ENCODE data around the gene TTLL8. TPM values are rescaled to one million over a fixed set of nuclear protein-coding genes. Genes with fewer than 3 reads are reported as not detected.

Gene TTLL8
- total RNA-seq, 1 donor from 2014 or later, result not detected

- Mint-ChIP-seq H3K9me3 (no peaks in the 10 kb centered on the region), H3K4me3 (ENCODE audit: low read depth) (no peak overlapping the region), H3K36me3 (ENCODE audit: low read depth) (no peaks in the 10 kb centered on the region)
Observed at GRCh38 chr22:50078761-50079160, 20.7 kb upstream of the TTLL8 start.

GRCh38 chr22:50078246-50078645 is 20.1 kb upstream of the TTLL8 start:
- Mint-ChIP-seq H3K9me3 (no peaks in the 10 kb centered on the region), H3K36me3 (ENCODE audit: low read depth) (no peaks in the 10 kb centered on the region), H3K27me3 (ENCODE audit: low read depth) (no peaks in the 10 kb centered on the region), H3K27ac (no peak overlapping the region), H3K4me3 (ENCODE audit: low read depth) (no peak overlapping the region), H3K4me1 (ENCODE audit: low read depth) (no peaks in the 10 kb centered on the region)
- no peak for DNase-seq (ENCODE audit: low spot score)
- intact Hi-C loops (cut with micrococcal nuclease), result no loop called here

More at GRCh38 chr22:50078761-50079160, 20.7 kb upstream of the TTLL8 start:
- DNase-seq (ENCODE audit: low spot score), result no peak
- H3K27ac Mint-ChIP-seq, result no peak overlapping the region
- H3K27me3 Mint-ChIP-seq (ENCODE audit: low read depth), result no peaks in the 10 kb centered on the region
- H3K4me1 Mint-ChIP-seq (ENCODE audit: low read depth), result no peaks in the 10 kb centered on the region
- intact Hi-C loops (cut with micrococcal nuclease), result no loop called here

GRCh38 chr22:50076646-50077535 is 18.8 kb upstream of the TTLL8 start:
- H3K36me3 Mint-ChIP-seq (ENCODE audit: low read depth), result no peaks in the 10 kb centered on the region
- no peaks in the 10 kb centered on the region for H3K4me1 Mint-ChIP-seq (ENCODE audit: low read depth)
- H3K9me3 Mint-ChIP-seq, result no peaks in the 10 kb centered on the region
- no peak overlapping the region for H3K27ac Mint-ChIP-seq
- no peaks in the 10 kb centered on the region for H3K27me3 Mint-ChIP-seq (ENCODE audit: low read depth)
- H3K4me3 Mint-ChIP-seq (ENCODE audit: low read depth), result no peak overlapping the region
- intact Hi-C loops (cut with micrococcal nuclease), result no loop called here
- no peak for DNase-seq (ENCODE audit: low spot score)

- Mint-ChIP-seq H3K4me3 (ENCODE audit: low read depth) (no peak overlapping the region), H3K4me1 (ENCODE audit: low read depth) (no peaks in the 10 kb centered on the region), H3K27ac (no peak overlapping the region), H3K36me3 (ENCODE audit: low read depth) (no peaks in the 10 kb centered on the region), H3K27me3 (ENCODE audit: low read depth) (no peaks in the 10 kb centered on the region), H3K9me3 (no peaks in the 10 kb centered on the region)
- DNase-seq (ENCODE audit: low spot score), result no peak
- intact Hi-C loops (cut with micrococcal nuclease), result no loop called here
Observed at GRCh38 chr22:50074551-50075530, 16.7 kb upstream of the TTLL8 start.

- H3K27ac Mint-ChIP-seq, result no peak overlapping the region
- no peaks in the 10 kb centered on the region for H3K27me3 Mint-ChIP-seq (ENCODE audit: low read depth)
- intact Hi-C loops (cut with micrococcal nuclease), result no loop called here
- H3K36me3 Mint-ChIP-seq (ENCODE audit: low read depth), result no peaks in the 10 kb centered on the region
- DNase-seq (ENCODE audit: low spot score), result no peak
- H3K9me3 Mint-ChIP-seq, result no peaks in the 10 kb centered on the region
- no peaks in the 10 kb centered on the region for H3K4me1 Mint-ChIP-seq (ENCODE audit: low read depth)
- H3K4me3 Mint-ChIP-seq (ENCODE audit: low read depth), result no peak overlapping the region
Observed at GRCh38 chr22:50074056-50074455, 16.0 kb upstream of the TTLL8 start.

- H3K36me3 Mint-ChIP-seq (ENCODE audit: low read depth), result no peaks in the 10 kb centered on the region
- no peak overlapping the region for H3K4me3 Mint-ChIP-seq (ENCODE audit: low read depth)
- intact Hi-C loops (cut with micrococcal nuclease), result no loop called here
- no peaks in the 10 kb centered on the region for H3K4me1 Mint-ChIP-seq (ENCODE audit: low read depth)
- H3K9me3 Mint-ChIP-seq, result no peaks in the 10 kb centered on the region
- no peaks in the 10 kb centered on the region for H3K27me3 Mint-ChIP-seq (ENCODE audit: low read depth)
- DNase-seq (ENCODE audit: low spot score), result no peak
- no peak overlapping the region for H3K27ac Mint-ChIP-seq
Observed at GRCh38 chr22:50072714-50073538, 14.8 kb upstream of the TTLL8 start.

- H3K9me3 Mint-ChIP-seq, result no peaks in the 10 kb centered on the region
- intact Hi-C loops (cut with micrococcal nuclease), result no loop called here
Observed at GRCh38 chr22:50072167-50072555, 14.1 kb upstream of the TTLL8 start.

GRCh38 chr22:50071432-50072166 is 13.5 kb upstream of the TTLL8 start:
- no peak overlapping the region for H3K4me3 Mint-ChIP-seq (ENCODE audit: low read depth)
- no peak overlapping the region for H3K27ac Mint-ChIP-seq
- no peaks in the 10 kb centered on the region for H3K36me3 Mint-ChIP-seq (ENCODE audit: low read depth)
- DNase-seq (ENCODE audit: low spot score), result no peak
- intact Hi-C loops (cut with micrococcal nuclease), result no loop called here
- H3K4me1 Mint-ChIP-seq (ENCODE audit: low read depth), result no peaks in the 10 kb centered on the region
- no peaks in the 10 kb centered on the region for H3K27me3 Mint-ChIP-seq (ENCODE audit: low read depth)
- H3K9me3 Mint-ChIP-seq, result no peaks in the 10 kb centered on the region

More at GRCh38 chr22:50072167-50072555, 14.1 kb upstream of the TTLL8 start:
- H3K4me3 Mint-ChIP-seq (ENCODE audit: low read depth), result no peak overlapping the region
- no peak for DNase-seq (ENCODE audit: low spot score)
- no peak overlapping the region for H3K27ac Mint-ChIP-seq
- no peaks in the 10 kb centered on the region for H3K27me3 Mint-ChIP-seq (ENCODE audit: low read depth)
- no peaks in the 10 kb centered on the region for H3K36me3 Mint-ChIP-seq (ENCODE audit: low read depth)
- no peaks in the 10 kb centered on the region for H3K4me1 Mint-ChIP-seq (ENCODE audit: low read depth)

- no peaks in the 10 kb centered on the region for H3K27me3 Mint-ChIP-seq (ENCODE audit: low read depth)
- no peak for DNase-seq (ENCODE audit: low spot score)
- intact Hi-C loops (cut with micrococcal nuclease), result no loop called here
- no peaks in the 10 kb centered on the region for H3K36me3 Mint-ChIP-seq (ENCODE audit: low read depth)
- H3K4me1 Mint-ChIP-seq (ENCODE audit: low read depth), result no peaks in the 10 kb centered on the region
- H3K4me3 Mint-ChIP-seq (ENCODE audit: low read depth), result no peak overlapping the region
- no peak overlapping the region for H3K27ac Mint-ChIP-seq
- H3K9me3 Mint-ChIP-seq, result no peaks in the 10 kb centered on the region
Observed at GRCh38 chr22:50070366-50070765, 12.3 kb upstream of the TTLL8 start.

GRCh38 chr22:50068096-50068495 is 10.0 kb upstream of the TTLL8 start:
- Mint-ChIP-seq H3K4me3 (ENCODE audit: low read depth) (no peak overlapping the region), H3K27ac (no peak overlapping the region), H3K4me1 (ENCODE audit: low read depth) (no peaks in the 10 kb centered on the region), H3K36me3 (ENCODE audit: low read depth) (no peaks in the 10 kb centered on the region), H3K27me3 (ENCODE audit: low read depth) (no peaks in the 10 kb centered on the region), H3K9me3 (no peaks in the 10 kb centered on the region)
- intact Hi-C loops (cut with micrococcal nuclease), result no loop called here
- no peak for DNase-seq (ENCODE audit: low spot score)

- no peak for DNase-seq (ENCODE audit: low spot score)
- H3K9me3 Mint-ChIP-seq, result no peaks in the 10 kb centered on the region
- intact Hi-C loops (cut with micrococcal nuclease), result no loop called here
- no peaks in the 10 kb centered on the region for H3K36me3 Mint-ChIP-seq (ENCODE audit: low read depth)
- H3K27ac Mint-ChIP-seq, result no peak overlapping the region
- no peak overlapping the region for H3K4me3 Mint-ChIP-seq (ENCODE audit: low read depth)
- no peaks in the 10 kb centered on the region for H3K27me3 Mint-ChIP-seq (ENCODE audit: low read depth)
- no peaks in the 10 kb centered on the region for H3K4me1 Mint-ChIP-seq (ENCODE audit: low read depth)
Observed at GRCh38 chr22:50067244-50067643, 9.1 kb upstream of the TTLL8 start.

GRCh38 chr22:50064453-50064852 is 6.4 kb upstream of the TTLL8 start:
- no peaks in the 10 kb centered on the region for H3K36me3 Mint-ChIP-seq (ENCODE audit: low read depth)
- no peak overlapping the region for H3K4me3 Mint-ChIP-seq (ENCODE audit: low read depth)
- intact Hi-C loops (cut with micrococcal nuclease), result no loop called here
- no peaks in the 10 kb centered on the region for H3K9me3 Mint-ChIP-seq
- no peak overlapping the region for H3K27ac Mint-ChIP-seq
- DNase-seq (ENCODE audit: low spot score), result no peak
- no peaks in the 10 kb centered on the region for H3K4me1 Mint-ChIP-seq (ENCODE audit: low read depth)
- peaks cover 8% of the 10 kb centered on the region for H3K27me3 Mint-ChIP-seq (ENCODE audit: low read depth)
